ENCODE data around the gene PITPNC1. TPM values are rescaled to one million over a fixed set of nuclear protein-coding genes. Genes with fewer than 3 reads are reported as not detected.
"Not testable (repeated sequence)": the region's sequence is repeated elsewhere in the genome, so short reads cannot be mapped to it uniquely, and the experiment has no call there.

The PITPNC1 gene
- total RNA-seq, 2 experiments from 2014 or later: 44.9 to 67.6 TPM

DNA sequence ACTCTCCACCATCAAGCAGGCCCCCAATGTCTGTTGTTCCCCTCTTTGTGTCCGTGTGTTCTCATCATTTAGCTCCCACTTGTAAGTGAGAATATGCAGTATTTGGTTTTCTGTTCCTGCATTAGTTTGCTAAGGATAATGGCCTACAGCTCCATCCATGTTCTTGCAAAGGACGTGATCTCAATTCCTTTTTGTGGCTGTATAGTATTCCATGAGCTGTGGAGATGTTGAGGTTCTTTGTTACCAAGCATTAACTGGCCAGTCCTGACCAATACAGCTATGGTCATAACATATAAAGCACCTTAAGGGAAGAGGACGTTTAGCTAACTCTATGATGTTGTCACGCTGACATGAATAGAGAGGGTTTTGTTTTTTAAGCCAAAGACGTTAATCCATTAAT, 118.5 kb downstream of the PITPNC1 start:
- not testable (repeated sequence) for DNase-seq; ATAC-seq; H3K27ac Mint-ChIP-seq; H3K27me3 Mint-ChIP-seq; H3K36me3 Mint-ChIP-seq; H3K9me3 Mint-ChIP-seq (ENCODE audit: low read depth); H3K4me3 Mint-ChIP-seq
- CTCF ChIA-PET: interaction anchor here (3.0 kb wide), 1 partner anchor 20 kb away, joined by 7 read pairs; no protein-coding TSS in a partner anchor
- H3K4me1 Mint-ChIP-seq: peaks cover 31% of the 10 kb centered on the region

DNA sequence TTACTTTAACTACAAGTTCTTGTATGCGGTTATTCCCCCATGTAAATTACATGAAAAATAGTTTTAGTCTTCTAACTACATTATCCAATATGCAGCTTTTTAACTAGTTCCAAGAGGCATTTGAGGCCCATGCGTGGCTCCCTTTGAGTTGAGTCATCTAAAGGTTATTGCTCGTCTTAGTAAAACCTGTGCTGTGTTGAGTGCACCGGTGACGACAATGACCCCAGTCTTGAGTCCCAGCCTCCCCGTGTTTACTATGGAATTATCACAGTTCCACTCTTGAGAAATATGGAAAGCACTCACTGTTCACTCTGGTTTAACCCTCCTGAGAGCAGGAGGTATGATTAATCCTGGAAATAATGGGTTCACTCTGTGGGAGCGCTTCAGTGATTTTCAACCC, 119.2 kb downstream of the PITPNC1 start:
- H3K4me1 Mint-ChIP-seq: peaks cover 23% of the 10 kb centered on the region

DNA sequence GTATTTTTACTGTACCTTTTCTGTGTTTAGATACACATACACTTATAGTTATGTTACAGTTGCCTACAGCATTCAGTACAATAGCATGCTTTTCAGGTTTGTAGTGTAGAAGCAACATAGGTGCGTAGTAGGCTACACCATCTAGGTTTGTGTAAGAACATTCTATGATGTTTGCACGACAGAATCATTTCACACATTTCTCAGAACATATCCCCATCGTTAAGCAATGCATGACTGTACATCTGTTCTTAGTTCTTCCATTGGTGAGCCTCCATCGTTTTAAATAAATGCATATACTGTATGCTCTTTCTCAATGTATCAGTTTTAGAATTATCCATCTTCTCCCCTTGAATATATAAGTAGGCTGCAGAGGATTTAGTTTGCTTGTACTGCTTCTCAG, 122.6 kb downstream of the PITPNC1 start:
- H3K27ac Mint-ChIP-seq: no peak overlapping the region
- no peak for DNase-seq
- H3K4me3 Mint-ChIP-seq: no peak overlapping the region
- H3K27me3 Mint-ChIP-seq: no peaks in the 10 kb centered on the region
- CTCF ChIA-PET: no interaction called here
- peaks cover 6% of the 10 kb centered on the region for H3K36me3 Mint-ChIP-seq
- ATAC-seq: no peak
- peaks cover 21% of the 10 kb centered on the region for H3K4me1 Mint-ChIP-seq
- H3K9me3 Mint-ChIP-seq (ENCODE audit: low read depth): no peaks in the 10 kb centered on the region

More for the DNA sequence above, 119.2 kb downstream of the PITPNC1 start:
- ATAC-seq: no peak
- Mint-ChIP-seq H3K36me3 (peaks cover 2% of the 10 kb centered on the region), H3K27ac (no peak overlapping the region), H3K4me3 (no peak overlapping the region), H3K27me3 (no peaks in the 10 kb centered on the region), H3K9me3 (ENCODE audit: low read depth) (no peaks in the 10 kb centered on the region)
- CTCF ChIA-PET: interaction anchor here (3.0 kb wide), 1 partner anchor 20 kb away, joined by 7 read pairs; no protein-coding TSS in a partner anchor
- DNase-seq: no peak

DNA sequence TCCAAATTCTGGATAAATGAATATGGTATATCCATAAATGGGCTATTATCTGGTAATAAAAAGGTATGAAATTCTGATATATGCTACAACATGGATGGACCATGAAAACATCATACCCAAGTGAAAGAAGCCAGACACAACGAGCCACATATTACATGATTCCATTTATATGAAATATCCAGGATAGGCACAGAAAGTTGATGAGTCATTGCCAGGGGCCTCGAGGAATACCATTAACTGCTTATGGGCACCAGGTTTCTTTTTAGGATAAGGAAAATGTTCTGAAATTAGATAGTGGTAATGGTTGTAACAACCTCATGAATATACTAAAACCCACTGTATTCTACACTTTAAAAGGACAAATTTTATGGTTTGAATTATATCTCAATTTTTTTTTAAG, 123.2 kb downstream of the PITPNC1 start:
- DNase-seq (no peak), ATAC-seq (no peak)
- H3K27me3 Mint-ChIP-seq: no peaks in the 10 kb centered on the region
- H3K36me3 Mint-ChIP-seq: peaks cover 6% of the 10 kb centered on the region
- peaks cover 22% of the 10 kb centered on the region for H3K4me1 Mint-ChIP-seq
- CTCF ChIA-PET: no interaction called here
- H3K9me3 Mint-ChIP-seq (ENCODE audit: low read depth): no peaks in the 10 kb centered on the region
- no peak overlapping the region for H3K27ac Mint-ChIP-seq
- H3K4me3 Mint-ChIP-seq: no peak overlapping the region

DNA sequence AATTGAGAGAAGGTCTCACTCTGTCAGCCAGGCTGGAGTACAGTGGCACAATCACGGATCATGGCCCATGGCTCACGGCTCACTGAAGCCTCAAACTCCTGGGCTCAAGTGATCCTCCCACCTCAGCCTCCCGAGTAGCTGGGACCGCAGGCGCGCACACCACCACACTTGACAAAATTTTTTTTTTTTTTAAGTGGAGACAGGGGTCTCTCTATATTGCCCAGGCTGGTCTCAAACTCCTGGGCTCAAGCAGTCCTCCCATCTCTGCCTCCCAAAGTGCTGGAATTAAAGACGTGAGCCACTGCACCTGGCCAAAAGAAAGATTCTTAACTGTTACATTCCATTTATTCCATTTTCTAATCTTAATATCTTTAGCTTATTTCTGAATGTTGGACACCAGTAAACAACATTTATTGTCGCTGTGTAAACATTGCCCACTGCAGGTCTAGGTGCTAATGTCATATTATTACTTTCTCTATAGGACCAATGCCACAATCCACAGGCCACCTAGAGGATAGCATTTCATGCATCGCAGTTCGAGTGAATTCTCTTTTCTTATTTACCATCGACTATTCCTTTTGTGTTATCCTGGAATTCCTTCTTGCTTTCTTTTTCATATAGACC, 123.7 kb downstream of the PITPNC1 start:
- Mint-ChIP-seq H3K9me3 (ENCODE audit: low read depth) (no peaks in the 10 kb centered on the region), H3K27ac (no peak overlapping the region), H3K36me3 (peaks cover 4% of the 10 kb centered on the region), H3K4me3 (no peak overlapping the region), H3K27me3 (no peaks in the 10 kb centered on the region), H3K4me1 (peaks cover 22% of the 10 kb centered on the region)
- CTCF ChIA-PET: no interaction called here
- ATAC-seq (no peak), DNase-seq (no peak)

DNA sequence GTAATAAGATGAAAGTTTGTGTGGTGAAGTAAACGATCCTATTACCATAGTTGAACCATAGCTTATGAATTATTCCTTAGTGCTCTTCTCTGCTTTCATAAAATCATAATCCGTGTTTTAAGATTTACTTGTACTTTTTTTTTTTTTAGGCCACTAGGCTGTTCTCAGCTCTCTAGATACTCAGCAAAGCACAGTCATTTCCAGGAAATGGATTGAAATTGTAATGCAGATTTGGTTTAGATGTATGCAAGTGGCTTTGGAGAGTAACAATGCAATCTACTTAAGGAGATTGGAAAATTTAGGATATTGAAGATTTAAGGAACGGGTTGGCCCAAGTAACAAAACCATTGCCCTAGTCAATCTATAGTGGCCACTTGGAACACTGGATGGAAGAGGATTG, 125.1 kb downstream of the PITPNC1 start:
- ATAC-seq: no peak
- H3K4me3 Mint-ChIP-seq: no peak overlapping the region
- peaks cover 7% of the 10 kb centered on the region for H3K36me3 Mint-ChIP-seq
- CTCF ChIA-PET: interaction anchor here (0.8 to 1.4 kb wide), 3 partner anchors 9 to 12 kb away, joined by 3 read pairs; no protein-coding TSS in a partner anchor
- peaks cover 23% of the 10 kb centered on the region for H3K4me1 Mint-ChIP-seq
- H3K9me3 Mint-ChIP-seq (ENCODE audit: low read depth): peaks cover 4% of the 10 kb centered on the region
- H3K27me3 Mint-ChIP-seq: no peaks in the 10 kb centered on the region
- no peak overlapping the region for H3K27ac Mint-ChIP-seq
- DNase-seq: no peak

DNA sequence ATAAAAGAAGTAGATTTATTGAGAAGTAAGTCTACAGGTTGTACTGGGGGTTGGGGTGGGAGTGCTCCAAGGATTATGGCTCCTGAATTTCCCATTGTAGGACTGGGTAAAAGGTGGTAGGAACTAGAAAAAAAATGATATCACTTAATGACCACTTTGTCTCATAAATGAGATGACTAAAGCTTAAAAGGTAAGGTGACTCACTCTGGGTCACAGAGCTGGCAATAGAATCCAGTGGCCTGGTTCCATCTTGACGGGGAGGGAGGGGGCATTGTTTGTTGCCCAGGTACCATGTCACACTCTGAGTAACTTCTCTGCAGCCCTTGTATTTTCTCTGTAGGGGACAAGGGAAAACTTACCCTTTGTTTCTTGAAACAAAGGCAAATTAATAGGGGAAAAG, 126.1 kb downstream of the PITPNC1 start:
- H3K36me3 Mint-ChIP-seq: peaks cover 13% of the 10 kb centered on the region
- H3K27me3 Mint-ChIP-seq: no peaks in the 10 kb centered on the region
- H3K4me3 Mint-ChIP-seq: no peak overlapping the region
- peaks cover 8% of the 10 kb centered on the region for H3K9me3 Mint-ChIP-seq (ENCODE audit: low read depth)
- DNase-seq (no peak), ATAC-seq (no peak)
- H3K4me1 Mint-ChIP-seq: peaks cover 23% of the 10 kb centered on the region
- H3K27ac Mint-ChIP-seq: no peak overlapping the region
- CTCF ChIA-PET: no interaction called here

DNA sequence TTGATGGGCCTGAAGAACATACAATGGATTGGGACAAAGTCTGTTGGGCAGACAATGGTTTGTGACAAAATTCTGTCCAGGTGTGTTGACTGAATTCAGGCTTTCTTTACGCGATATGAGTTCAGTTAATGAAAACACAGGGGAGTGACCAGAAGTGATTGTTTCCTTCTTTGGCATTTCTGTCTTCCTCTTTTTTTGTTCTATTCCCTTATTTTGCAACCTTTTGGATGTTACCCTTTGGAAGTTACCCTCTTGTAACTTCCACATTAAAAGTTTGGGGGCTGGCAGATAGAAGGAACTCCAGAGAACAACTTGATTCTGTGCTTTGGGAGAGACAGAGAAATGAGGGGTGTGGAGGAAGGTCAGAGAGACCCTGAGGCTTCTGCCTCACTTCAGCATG, 126.7 kb downstream of the PITPNC1 start:
- CTCF ChIA-PET: no interaction called here
- no peak for ATAC-seq
- DNase-seq: no peak
- Mint-ChIP-seq H3K4me3 (no peak overlapping the region), H3K27ac (no peak overlapping the region), H3K36me3 (peaks cover 17% of the 10 kb centered on the region), H3K4me1 (peaks cover 26% of the 10 kb centered on the region), H3K9me3 (ENCODE audit: low read depth) (peaks cover 8% of the 10 kb centered on the region), H3K27me3 (no peaks in the 10 kb centered on the region)

DNA sequence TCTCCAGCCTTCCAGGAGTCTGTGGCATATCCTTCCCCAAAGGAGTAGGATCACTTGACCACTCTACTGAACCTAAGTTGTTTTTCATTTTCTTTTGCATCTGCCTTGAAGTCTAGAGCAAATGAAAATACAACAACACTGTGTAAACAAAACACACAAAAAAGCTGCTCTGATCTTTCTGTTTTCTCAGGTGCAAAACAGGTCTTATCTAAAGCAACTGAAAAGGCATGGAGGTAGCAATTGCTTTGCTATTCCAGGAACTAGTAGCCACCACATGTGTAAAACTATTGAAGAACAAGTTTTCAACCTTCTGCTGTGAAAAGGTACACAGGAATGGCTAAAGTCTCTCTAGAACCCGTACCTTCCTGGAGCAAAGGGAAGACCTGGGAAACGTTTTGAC, 127.1 kb downstream of the PITPNC1 start:
- CTCF ChIA-PET: no interaction called here
- Mint-ChIP-seq H3K9me3 (ENCODE audit: low read depth) (peaks cover 8% of the 10 kb centered on the region), H3K4me3 (no peak overlapping the region), H3K27me3 (no peaks in the 10 kb centered on the region), H3K27ac (no peak overlapping the region), H3K4me1 (peaks cover 26% of the 10 kb centered on the region), H3K36me3 (peaks cover 17% of the 10 kb centered on the region)
- DNase-seq (no peak), ATAC-seq (no peak)

DNA sequence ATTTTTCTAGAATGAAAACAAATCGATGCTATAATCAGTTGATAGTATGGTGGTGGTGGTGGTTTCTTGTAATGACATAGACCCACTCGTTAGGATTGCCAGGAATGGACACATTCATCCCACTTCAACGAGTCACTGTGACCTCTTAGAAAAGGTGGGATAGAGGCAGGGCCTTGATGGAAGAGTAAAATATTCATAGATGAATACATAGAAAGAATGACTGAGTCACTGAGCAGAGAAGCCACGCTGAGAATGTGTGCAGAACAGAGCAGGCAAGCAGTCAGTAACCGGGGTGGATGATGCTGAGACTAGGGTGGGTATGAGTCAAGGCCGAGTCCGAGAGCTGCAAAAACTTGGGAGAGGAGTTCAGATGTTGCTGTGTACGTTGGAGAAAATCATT, 129.9 kb downstream of the PITPNC1 start:
- Mint-ChIP-seq H3K9me3 (ENCODE audit: low read depth) (peaks cover 8% of the 10 kb centered on the region), H3K27ac (no peak overlapping the region), H3K4me3 (no peak overlapping the region), H3K27me3 (no peaks in the 10 kb centered on the region), H3K36me3 (peaks cover 17% of the 10 kb centered on the region), H3K4me1 (peaks cover 28% of the 10 kb centered on the region)
- no peak for ATAC-seq
- CTCF ChIA-PET: interaction anchor here (0.7 kb wide), 1 partner anchor 521 kb away, joined by 3 read pairs; no protein-coding TSS in a partner anchor
- DNase-seq: no peak

DNA sequence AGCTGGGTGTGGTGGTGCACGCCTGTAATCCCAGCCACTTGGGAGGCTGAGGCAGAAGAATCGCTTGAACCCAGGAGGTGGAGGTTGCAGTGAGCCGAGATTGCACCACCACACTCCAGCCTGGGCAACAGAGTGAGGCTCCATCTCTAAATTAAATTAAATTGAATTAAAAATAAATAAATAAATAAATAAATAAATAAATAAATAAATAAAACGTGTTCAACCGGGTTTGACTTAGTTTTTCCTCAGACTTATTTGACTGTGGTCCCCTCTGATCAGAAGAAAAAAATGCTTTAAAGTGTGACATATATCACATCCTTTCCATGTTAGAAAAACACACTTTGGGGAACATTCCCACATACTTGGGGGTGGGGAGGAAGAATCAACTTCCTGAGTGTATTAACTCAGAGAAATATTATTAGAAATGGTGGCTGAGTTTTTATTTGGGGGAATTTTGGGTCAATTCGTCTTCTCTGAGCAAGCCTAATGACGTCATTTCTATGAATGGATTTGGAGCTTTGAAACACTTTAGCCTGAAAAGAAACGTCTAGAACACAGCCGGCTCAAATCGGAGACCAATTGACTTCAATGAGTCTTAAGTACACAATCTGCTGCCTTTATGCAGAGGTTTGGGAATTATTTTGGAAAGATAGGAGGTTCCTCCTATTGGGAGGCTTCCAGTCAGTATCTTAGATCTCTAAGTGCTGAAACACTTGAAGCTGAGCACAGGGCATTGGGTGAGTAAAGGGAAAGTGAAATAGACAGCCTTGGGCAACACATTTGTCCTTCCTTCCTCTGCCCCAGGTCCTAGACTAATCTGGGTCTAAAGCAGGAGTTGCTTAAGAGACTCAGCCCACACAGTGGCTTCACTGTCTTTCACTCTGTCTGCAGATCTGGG, 132.6 kb downstream of the PITPNC1 start:
- peak; percentile 30 for ATAC-seq
- Mint-ChIP-seq H3K4me3 (no peak overlapping the region), H3K9me3 (ENCODE audit: low read depth) (peaks cover 8% of the 10 kb centered on the region), H3K27me3 (no peaks in the 10 kb centered on the region), H3K4me1 (peaks cover 12% of the 10 kb centered on the region), H3K27ac (no peak overlapping the region), H3K36me3 (peaks cover 13% of the 10 kb centered on the region)
- CTCF ChIA-PET: no interaction called here
- DNase-seq: no peak

DNA sequence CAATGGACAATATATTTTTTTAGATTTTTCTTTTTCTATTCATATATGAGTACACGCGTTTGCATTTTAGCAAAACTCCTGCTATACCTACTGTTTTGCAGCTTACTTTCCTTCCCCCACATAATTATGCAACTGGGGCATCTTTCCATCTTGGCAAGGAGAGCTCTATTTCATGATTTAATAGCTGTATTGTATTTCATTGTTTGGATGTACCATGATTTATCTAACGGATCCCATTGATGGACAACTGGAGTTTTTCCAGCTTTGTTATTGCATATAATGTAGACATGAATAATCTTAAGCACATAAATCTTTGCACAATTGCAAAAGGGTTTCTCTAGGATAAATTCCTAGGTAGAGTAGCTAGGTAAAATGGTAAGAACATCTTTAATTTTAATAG, 133.9 kb downstream of the PITPNC1 start:
- ATAC-seq (no peak), DNase-seq (no peak)
- CTCF ChIA-PET: no interaction called here
- no peak overlapping the region for H3K4me3 Mint-ChIP-seq
- H3K27ac Mint-ChIP-seq: no peak overlapping the region
- peaks cover 8% of the 10 kb centered on the region for H3K9me3 Mint-ChIP-seq (ENCODE audit: low read depth)
- H3K4me1 Mint-ChIP-seq: peaks cover 11% of the 10 kb centered on the region
- no peaks in the 10 kb centered on the region for H3K27me3 Mint-ChIP-seq
- H3K36me3 Mint-ChIP-seq: peaks cover 13% of the 10 kb centered on the region

DNA sequence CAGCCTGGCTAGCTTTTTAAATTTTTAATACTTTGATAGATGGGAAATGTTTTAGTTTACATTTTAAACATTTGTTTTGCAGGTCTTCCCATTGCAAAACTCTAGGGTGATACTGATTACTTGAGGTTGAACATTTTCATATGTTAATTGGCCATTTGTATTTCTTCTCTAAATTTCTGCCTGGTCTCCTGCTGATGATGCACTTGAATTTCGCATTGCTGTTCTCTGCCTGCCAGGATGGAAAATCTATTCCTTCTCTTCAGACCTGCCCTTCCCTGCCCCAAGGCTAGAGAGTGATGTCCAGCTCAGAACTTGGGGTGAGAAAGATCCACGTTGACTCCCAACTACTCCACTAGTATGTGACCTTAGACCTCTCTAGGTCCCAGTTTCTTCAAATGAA, 134.7 kb downstream of the PITPNC1 start:
- peaks cover 8% of the 10 kb centered on the region for H3K9me3 Mint-ChIP-seq (ENCODE audit: low read depth)
- H3K36me3 Mint-ChIP-seq: peaks cover 13% of the 10 kb centered on the region
- ATAC-seq (no peak), DNase-seq (no peak)
- no peaks in the 10 kb centered on the region for H3K27me3 Mint-ChIP-seq
- no peak overlapping the region for H3K4me3 Mint-ChIP-seq
- CTCF ChIA-PET: no interaction called here
- peaks cover 11% of the 10 kb centered on the region for H3K4me1 Mint-ChIP-seq
- H3K27ac Mint-ChIP-seq: no peak overlapping the region

DNA sequence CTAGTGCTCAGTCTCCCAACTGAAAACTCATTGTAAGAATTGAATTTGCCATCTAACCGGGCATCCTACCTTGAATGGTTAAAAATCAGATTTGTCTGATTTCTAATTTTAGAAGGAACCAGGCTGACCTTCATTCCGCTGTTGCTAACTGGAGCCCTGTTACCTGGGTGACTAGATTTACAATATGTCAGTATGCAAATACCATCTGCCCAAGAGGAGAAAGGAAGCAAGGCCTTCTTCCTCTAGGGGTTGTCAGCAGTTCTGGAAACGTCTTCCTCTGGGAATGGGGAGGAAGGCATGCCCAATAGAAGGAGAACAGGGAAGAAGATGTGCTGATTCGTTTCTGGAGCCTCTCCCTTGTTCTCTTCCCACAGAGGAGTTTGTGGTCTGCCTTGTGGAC, 137.9 kb downstream of the PITPNC1 start:
- DNase-seq (no peak), ATAC-seq (no peak)
- Mint-ChIP-seq H3K27me3 (no peaks in the 10 kb centered on the region), H3K36me3 (peaks cover 4% of the 10 kb centered on the region), H3K4me1 (peaks cover 16% of the 10 kb centered on the region), H3K27ac (no peak overlapping the region), H3K4me3 (no peak overlapping the region), H3K9me3 (ENCODE audit: low read depth) (peaks cover 2% of the 10 kb centered on the region)
- CTCF ChIA-PET: no interaction called here
